Measurements from ENCODE around the gene GPC5.

The GPC5 gene

DNA sequence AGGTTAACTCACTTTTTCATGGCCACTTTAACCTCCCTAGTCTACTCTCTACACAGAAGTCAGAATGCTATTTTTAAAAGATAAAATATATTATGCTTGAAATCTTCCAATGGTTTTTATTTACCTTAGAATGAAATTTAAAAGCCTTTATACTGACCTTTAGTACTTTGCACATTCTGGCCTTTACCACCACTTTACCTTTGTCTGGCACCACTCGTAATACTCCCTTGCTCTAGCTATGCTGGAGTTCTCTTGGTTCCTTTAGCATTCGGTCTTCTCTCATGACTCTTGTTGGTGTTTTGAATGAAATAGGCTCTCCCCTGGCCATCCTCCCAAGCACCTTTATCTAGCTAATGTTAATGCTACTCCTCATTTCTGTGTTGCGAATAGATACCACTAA lies 310.8 kb downstream of the GPC5 start:
- Histone ChIP-seq H3K4me3 (replicated peaks; ENCODE audit: low read depth, low read length) (no peak overlapping the region), H3K36me3 (ENCODE audit: control insufficient read depth, insufficient read depth, low read length) (no peaks in the 10 kb centered on the region), H3K27me3 (replicated peaks; ENCODE audit: control insufficient read depth, insufficient read depth, low read length) (no peaks in the 10 kb centered on the region)
- no peak for DNase-seq (ENCODE audit: extremely low read depth, insufficient read length)
- TF ChIP-seq, protein P1, sequence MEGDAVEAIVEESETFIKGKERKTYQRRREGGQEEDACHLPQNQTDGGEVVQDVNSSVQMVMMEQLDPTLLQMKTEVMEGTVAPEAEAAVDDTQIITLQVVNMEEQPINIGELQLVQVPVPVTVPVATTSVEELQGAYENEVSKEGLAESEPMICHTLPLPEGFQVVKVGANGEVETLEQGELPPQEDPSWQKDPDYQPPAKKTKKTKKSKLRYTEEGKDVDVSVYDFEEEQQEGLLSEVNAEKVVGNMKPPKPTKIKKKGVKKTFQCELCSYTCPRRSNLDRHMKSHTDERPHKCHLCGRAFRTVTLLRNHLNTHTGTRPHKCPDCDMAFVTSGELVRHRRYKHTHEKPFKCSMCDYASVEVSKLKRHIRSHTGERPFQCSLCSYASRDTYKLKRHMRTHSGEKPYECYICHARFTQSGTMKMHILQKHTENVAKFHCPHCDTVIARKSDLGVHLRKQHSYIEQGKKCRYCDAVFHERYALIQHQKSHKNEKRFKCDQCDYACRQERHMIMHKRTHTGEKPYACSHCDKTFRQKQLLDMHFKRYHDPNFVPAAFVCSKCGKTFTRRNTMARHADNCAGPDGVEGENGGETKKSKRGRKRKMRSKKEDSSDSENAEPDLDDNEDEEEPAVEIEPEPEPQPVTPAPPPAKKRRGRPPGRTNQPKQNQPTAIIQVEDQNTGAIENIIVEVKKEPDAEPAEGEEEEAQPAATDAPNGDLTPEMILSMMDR (IDR thresholded peaks at IDR 0.05; ENCODE audit: insufficient read depth, low read length, poor library complexity, severe bottlenecking): no peak

DNA sequence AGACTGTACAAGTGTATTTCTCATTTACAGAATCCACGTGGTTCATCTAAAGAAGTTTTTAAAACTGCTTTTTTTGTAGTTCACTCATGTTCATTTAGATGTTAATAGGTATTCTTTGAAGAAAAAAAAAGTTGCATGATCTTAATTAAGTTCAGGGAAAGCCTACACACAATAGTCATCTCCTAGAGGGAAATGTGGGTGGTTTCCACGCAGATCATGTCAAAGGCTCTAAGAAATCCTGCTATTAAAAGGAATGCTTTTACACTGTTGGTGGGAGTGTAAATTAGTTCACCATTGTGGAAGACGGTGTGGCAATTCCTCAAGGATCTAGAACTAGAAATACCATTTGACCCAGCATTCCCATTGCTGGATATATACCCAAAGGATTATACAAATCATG lies 312.3 kb downstream of the GPC5 start:
- no peak for DNase-seq (ENCODE audit: extremely low read depth, insufficient read length)
- H3K4me3 ChIP-seq (replicated peaks; ENCODE audit: low read depth, low read length): no peak overlapping the region
- no peaks in the 10 kb centered on the region for H3K36me3 ChIP-seq (ENCODE audit: control insufficient read depth, insufficient read depth, low read length)
- TF ChIP-seq, protein P1 (IDR thresholded peaks at IDR 0.05; ENCODE audit: insufficient read depth, low read length, poor library complexity, severe bottlenecking): no peak
- no peaks in the 10 kb centered on the region for H3K27me3 ChIP-seq (replicated peaks; ENCODE audit: control insufficient read depth, insufficient read depth, low read length)

DNA sequence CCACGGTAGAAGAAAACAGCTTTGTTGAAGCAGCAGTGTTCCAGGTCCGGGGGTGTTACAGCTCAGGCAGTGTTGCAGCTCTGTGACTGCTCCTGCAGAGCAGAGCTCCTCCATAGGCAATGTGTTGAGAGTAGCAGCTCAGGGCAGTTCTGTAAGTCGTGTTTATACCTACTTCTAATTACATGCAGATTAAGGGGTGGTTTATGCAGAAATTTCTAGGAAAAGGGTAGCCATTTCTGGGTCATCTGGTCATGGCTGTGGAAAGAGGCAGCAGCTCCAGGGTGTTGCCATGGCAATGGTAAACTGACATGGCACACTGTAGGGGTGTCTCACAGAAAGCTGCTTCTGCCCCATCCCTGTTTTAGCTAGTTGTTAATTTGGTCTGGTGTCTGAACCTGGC lies 316.4 kb downstream of the GPC5 start:
- no peaks in the 10 kb centered on the region for H3K27me3 ChIP-seq (replicated peaks; ENCODE audit: control insufficient read depth, insufficient read depth, low read length)
- TF ChIP-seq, protein P1 (IDR thresholded peaks at IDR 0.05; ENCODE audit: insufficient read depth, low read length, poor library complexity, severe bottlenecking): no peak
- H3K4me3 ChIP-seq (replicated peaks; ENCODE audit: low read depth, low read length): no peak overlapping the region
- no peak for DNase-seq (ENCODE audit: extremely low read depth, insufficient read length)
- H3K36me3 ChIP-seq (ENCODE audit: control insufficient read depth, insufficient read depth, low read length): no peaks in the 10 kb centered on the region

DNA sequence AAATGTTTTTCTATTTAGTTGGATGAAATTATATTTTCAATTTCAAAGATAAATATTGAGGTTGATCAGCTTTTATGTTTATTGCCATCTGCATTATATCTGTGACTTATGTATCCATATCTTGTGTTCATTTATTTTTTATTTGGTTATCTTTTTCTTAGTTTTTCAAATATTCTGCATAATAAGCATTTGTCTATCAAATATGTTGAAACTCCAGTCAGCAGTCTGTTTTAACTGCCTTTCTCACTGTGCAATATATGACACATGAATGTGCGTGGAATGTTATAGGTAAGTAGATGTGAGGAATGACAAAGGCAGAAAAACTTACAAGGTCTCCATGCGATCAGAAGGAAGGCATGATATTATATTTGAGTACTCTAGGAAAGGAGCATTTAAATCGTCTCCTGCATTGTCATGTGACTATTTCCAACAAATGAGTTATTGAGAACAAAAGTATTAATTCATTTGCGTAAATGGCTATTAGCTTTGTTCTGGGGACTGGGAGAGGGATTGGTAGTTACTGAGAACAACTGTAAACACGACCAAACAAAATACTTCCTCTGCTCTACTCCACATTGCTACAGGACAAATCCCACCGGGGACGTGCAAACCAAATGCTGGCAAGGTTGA lies 318.1 kb downstream of the GPC5 start:
- no peak overlapping the region for H3K4me3 ChIP-seq (replicated peaks; ENCODE audit: low read depth, low read length)
- H3K27me3 ChIP-seq (replicated peaks; ENCODE audit: control insufficient read depth, insufficient read depth, low read length): no peaks in the 10 kb centered on the region
- H3K36me3 ChIP-seq (ENCODE audit: control insufficient read depth, insufficient read depth, low read length): no peaks in the 10 kb centered on the region
- TF ChIP-seq, protein P1 (IDR thresholded peaks at IDR 0.05; ENCODE audit: insufficient read depth, low read length, poor library complexity, severe bottlenecking): no peak
- DNase-seq (ENCODE audit: extremely low read depth, insufficient read length): no peak

DNA sequence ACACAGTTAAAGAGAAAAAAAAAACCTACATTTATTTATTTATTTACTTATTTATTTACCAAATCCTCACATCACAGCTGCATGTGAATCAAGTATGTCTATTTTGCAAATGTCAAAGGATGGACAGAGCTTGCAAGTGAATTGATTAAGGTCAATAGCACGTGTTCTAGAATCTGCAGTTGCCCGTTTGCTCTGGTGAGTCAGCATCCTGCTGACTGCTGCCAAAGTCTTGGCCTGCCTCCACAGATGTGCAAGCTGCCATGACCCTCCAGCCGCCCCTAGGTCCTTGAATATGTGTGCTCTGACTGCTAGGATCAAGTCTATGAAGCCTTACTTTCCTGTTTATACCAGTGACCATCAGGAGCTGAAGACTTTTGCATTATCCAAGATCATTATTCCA lies 320.6 kb downstream of the GPC5 start:
- Histone ChIP-seq H3K4me3 (replicated peaks; ENCODE audit: low read depth, low read length) (no peak overlapping the region), H3K36me3 (ENCODE audit: control insufficient read depth, insufficient read depth, low read length) (no peaks in the 10 kb centered on the region), H3K27me3 (replicated peaks; ENCODE audit: control insufficient read depth, insufficient read depth, low read length) (no peaks in the 10 kb centered on the region)
- DNase-seq (ENCODE audit: extremely low read depth, insufficient read length): no peak
- TF ChIP-seq, protein P1 (IDR thresholded peaks at IDR 0.05; ENCODE audit: insufficient read depth, low read length, poor library complexity, severe bottlenecking): no peak

DNA sequence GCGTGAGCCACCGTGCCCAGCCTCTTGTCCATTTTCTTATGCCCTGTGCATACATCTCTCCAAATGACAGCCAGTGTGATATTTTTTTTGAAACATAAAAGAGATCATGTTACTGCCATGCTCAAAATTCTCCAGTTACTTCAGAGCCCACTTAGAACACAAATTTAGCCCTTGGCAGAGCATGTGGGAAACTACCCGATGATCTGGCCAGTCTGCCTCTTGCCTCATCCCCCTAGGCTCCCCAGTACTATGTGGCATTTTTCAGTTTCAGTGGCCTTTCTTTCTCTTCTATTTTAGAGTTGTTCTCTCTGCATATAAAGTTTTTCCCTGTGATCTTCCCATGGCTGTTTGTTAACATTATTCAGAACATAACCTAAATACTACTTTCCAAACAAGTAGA lies 323.0 kb downstream of the GPC5 start:
- no peaks in the 10 kb centered on the region for H3K27me3 ChIP-seq (replicated peaks; ENCODE audit: control insufficient read depth, insufficient read depth, low read length)

More for the DNA sequence above, 323.0 kb downstream of the GPC5 start:
- DNase-seq (ENCODE audit: extremely low read depth, insufficient read length): no peak
- H3K4me3 ChIP-seq (replicated peaks; ENCODE audit: low read depth, low read length): no peak overlapping the region
- TF ChIP-seq, protein P1 (IDR thresholded peaks at IDR 0.05; ENCODE audit: insufficient read depth, low read length, poor library complexity, severe bottlenecking): no peak
- H3K36me3 ChIP-seq (ENCODE audit: control insufficient read depth, insufficient read depth, low read length): no peaks in the 10 kb centered on the region

Measured in GM06990 (cell line).